SK-N-SH (cell line): ENCODE data around the gene LCNL1. TPM values are rescaled to one million over a fixed set of nuclear protein-coding genes. Genes with fewer than 3 reads are reported as not detected.
A peak's percentile ranks its signal among the peaks of the same experiment; 100 is the strongest.

Source experiments
- CTCF ChIA-PET: fragments of 300-600, 350-600 bp; formaldehyde crosslinking; extraction: SDS; loops from one replicate; lab custom pipeline; 2021; lab: Yijun Ruan, JAX
- POLR2A ChIA-PET: fragments of 350-600 bp; sonication (Branson Sonifier 250); formaldehyde crosslinking; extraction: SDS; loops from one replicate; lab custom pipeline; 2020; ENCODE audit warnings: antibody characterized with exemption, inconsistent platforms; lab: Yijun Ruan, JAX
- DNase-seq: peaks from one replicate; pipeline ENCODE4 v3.0.0; 2012
- H2AFZ ChIP-seq: fragments of 200-600 bp; sonication (generic); 2 replicates; pipeline ENCODE4 v1.8.1; 2016; ENCODE audit warnings: antibody characterized with exemption, mild to moderate bottlenecking, low read depth
- H3F3A ChIP-seq: fragments of 200-600 bp; sonication (generic); replicated peaks from 2 replicates; pipeline ENCODE3; 2016; ENCODE audit warnings: antibody characterized with exemption, mild to moderate bottlenecking; ENCODE audit not compliant: insufficient read depth
- H3K27ac ChIP-seq, 2 experiments: fragments of 200-500 bp in 1 of 2; fragments of 200-600 bp in 1 of 2; sonication (Bioruptor generic) in 1 of 2; sonication (generic), shearing (Covaris generic) in 1 of 2; 2 replicates each; pipeline versions ENCODE4 v1.5.1 to v1.6.1; 2014 to 2016; ENCODE audit warnings: low read depth in 2 of 2, inconsistent platforms in 1 of 2, low read length in 1 of 2, mild to moderate bottlenecking in 1 of 2, mixed read lengths in 1 of 2
- H3K27me3 ChIP-seq: fragments of 200-600 bp; sonication (generic), shearing (Covaris generic); 2 replicates; pipeline ENCODE4 v1.6.1; 2016; ENCODE audit warnings: mixed run types; ENCODE audit not compliant: insufficient read depth
- H3K36me3 ChIP-seq, 2 experiments: fragments of 200-500 bp in 1 of 2; fragments of 200-600 bp in 1 of 2; sonication (Bioruptor generic) in 1 of 2; sonication (generic) in 1 of 2; replicated peaks in 1 of 2; 2 replicates each; pipeline versions ENCODE3 to v1.5.1; 2014 to 2016; ENCODE audit warnings: low read length in 1 of 2, mild to moderate bottlenecking in 1 of 2; ENCODE audit not compliant: insufficient read depth in 2 of 2, control insufficient read depth in 1 of 2
- H3K4me1 ChIP-seq, 2 experiments: fragments of 200-500 bp in 1 of 2; fragments of 200-600 bp in 1 of 2; sonication (Bioruptor generic) in 1 of 2; sonication (generic), shearing (Covaris generic) in 1 of 2; 2 replicates each; pipeline versions ENCODE4 v1.5.1 to v1.6.1; 2014 to 2016; ENCODE audit warnings: low read depth in 1 of 2, low read length in 1 of 2, mixed run types in 1 of 2; ENCODE audit not compliant: insufficient read depth in 2 of 2, control insufficient read depth in 1 of 2
- H3K4me2 ChIP-seq: fragments of 200-600 bp; sonication (generic), shearing (Covaris generic); 2 replicates; pipeline ENCODE4 v1.6.1; 2017; ENCODE audit warnings: mixed run types
- H3K4me3 ChIP-seq, 2 experiments: fragments of 200-500 bp in 1 of 2; fragments of 200-600 bp in 1 of 2; sonication (Bioruptor generic) in 1 of 2; sonication (generic), shearing (Covaris generic) in 1 of 2; 2 replicates each; pipeline versions ENCODE4 v1.5.1 to v1.8.1; 2014 to 2016; ENCODE audit warnings: low read depth in 2 of 2, inconsistent platforms in 1 of 2, low read length in 1 of 2, mild to moderate bottlenecking in 1 of 2, mixed read lengths in 1 of 2, moderate library complexity in 1 of 2
- H3K79me2 ChIP-seq: fragments of 200-600 bp; sonication (generic); 2 replicates; pipeline ENCODE4 v1.8.1; 2017; ENCODE audit warnings: mild to moderate bottlenecking; ENCODE audit not compliant: insufficient read depth
- H3K9ac ChIP-seq: fragments of 200-600 bp; sonication (generic); 2 replicates; pipeline ENCODE4 v1.6.1; 2017; ENCODE audit warnings: mixed run types
- H3K9me2 ChIP-seq: fragments of 200-600 bp; sonication (generic); 2 replicates; pipeline ENCODE4 v1.6.1; 2017; ENCODE audit warnings: mixed run types
- H3K9me3 ChIP-seq: fragments of 200-600 bp; sonication (generic); 2 replicates; pipeline ENCODE4 v1.6.1; 2017; ENCODE audit warnings: mixed run types, mild to moderate bottlenecking, moderate library complexity
- H4K20me1 ChIP-seq: fragments of 200-600 bp; sonication (generic); 2 replicates; pipeline ENCODE4 v1.6.1; 2017; ENCODE audit warnings: mild to moderate bottlenecking, mixed run types; ENCODE audit not compliant: insufficient read depth
- CHD2 ChIP-seq: fragments of 150-350 bp; IDR thresholded peaks from 2 replicates; pipeline ENCODE4 v1.6.1; 2018; ENCODE audit warnings: low read length; ENCODE audit not compliant: partially characterized antibody
- ELF1 ChIP-seq: IDR thresholded peaks from 2 replicates; pipeline ENCODE4 v1.4.0; 2012
- EP300 ChIP-seq, 2 experiments: IDR thresholded peaks; 2 replicates each; pipeline versions ENCODE4 v1.4.0 to v1.6.1; 2012; ENCODE audit warnings: borderline replicate concordance in 1 of 2, low read depth in 1 of 2, low read length in 1 of 2
- EZH2phosphoT487 ChIP-seq: fragments of 200-600 bp; sonication (generic); IDR thresholded peaks from 2 replicates; pipeline ENCODE4 v1.6.1; 2017; ENCODE audit warnings: low read depth, mixed run types, mild to moderate bottlenecking, antibody characterized with exemption, moderate library complexity, borderline replicate concordance
- FOXM1 ChIP-seq: IDR thresholded peaks from 2 replicates; pipeline ENCODE4 v1.4.0; 2012; ENCODE audit warnings: low read depth, mild to moderate bottlenecking
- MEF2A ChIP-seq: IDR thresholded peaks from 2 replicates; pipeline ENCODE4 v1.4.0; 2012; ENCODE audit warnings: low read depth, borderline replicate concordance
- MXI1 ChIP-seq: IDR thresholded peaks from 2 replicates; pipeline ENCODE4 v1.6.1; 2012; ENCODE audit warnings: mild to moderate bottlenecking, low read depth, low read length, improper control_type of control experiment
- RCOR1 ChIP-seq: fragments of 150-350 bp; IDR thresholded peaks from 2 replicates; pipeline ENCODE4 v1.6.1; 2017; ENCODE audit warnings: antibody characterized with exemption, low read length
- RFX5 ChIP-seq: IDR thresholded peaks from 2 replicates; pipeline ENCODE4 v1.6.1; 2012; ENCODE audit warnings: mild to moderate bottlenecking, improper control_type of control experiment, low read length
- SIN3A ChIP-seq: IDR thresholded peaks from 2 replicates; pipeline ENCODE4 v1.6.1; 2012; ENCODE audit warnings: low read depth, mild to moderate bottlenecking, low read length, moderate library complexity, borderline replicate concordance
- SMC3 ChIP-seq: IDR thresholded peaks from 2 replicates; pipeline ENCODE4 v1.6.1; 2012; ENCODE audit warnings: low read depth, low read length, improper control_type of control experiment
- TEAD4 ChIP-seq: IDR thresholded peaks from 2 replicates; pipeline ENCODE4 v1.4.0; 2012; ENCODE audit warnings: mild to moderate bottlenecking, borderline replicate concordance; ENCODE audit not compliant: insufficient read depth
- USF1 ChIP-seq: IDR thresholded peaks from 2 replicates; pipeline ENCODE4 v1.4.0; 2012; ENCODE audit warnings: low read depth, borderline replicate concordance
- YY1 ChIP-seq: IDR thresholded peaks from 2 replicates; pipeline ENCODE4 v1.4.0; 2012; ENCODE audit warnings: low read depth, mild to moderate bottlenecking
- WGBS: methylation state at CpG from one replicate; pipeline ENCODE4 v1.1.6; 2017; ENCODE audit warnings: low lambda C conversion rate; 5-methylcytosine and 5-hydroxymethylcytosine counted together
- polyA plus RNA-seq, 3 experiments: library from polyadenylated mRNA; depleted of rRNA; stranded (reverse); fragments of >200 nt; gene quantifications; 2 replicates each; pipeline ENCODE4 v1.2.3, GENCODE V29; 2012
- TF ChIP-seq, protein P1 (sequence below): IDR thresholded peaks from 2 replicates; pipeline ENCODE4 v1.4.0; 2012; ENCODE audit warnings: low read depth, borderline replicate concordance
- TF ChIP-seq, protein P2 (sequence below): IDR thresholded peaks from 2 replicates; pipeline ENCODE4 v1.6.1; 2012; ENCODE audit warnings: mild to moderate bottlenecking, low read depth, low read length, moderate library complexity
- TF ChIP-seq, protein P3 (sequence below): IDR thresholded peaks from 2 replicates; pipeline ENCODE4 v1.4.0; 2012; ENCODE audit warnings: low read depth
- TF ChIP-seq, protein P4 (sequence below): fragments of 150-350 bp; IDR thresholded peaks from 2 replicates; pipeline ENCODE4 v1.6.1; 2016; ENCODE audit warnings: mild to moderate bottlenecking, low read depth, low read length

Gene LCNL1
- polyA plus RNA-seq, 1 of the 3 experiments (the other 2 are of a cell fraction): not detected

GRCh38 chr9:137034039-137034708 lies 51.4 kb downstream of the LCNL1 start:
- Histone ChIP-seq H3K27me3 (no peaks in the 10 kb centered on the region), H2AFZ (no peak overlapping the region), H3K9me3 (no peaks in the 10 kb centered on the region), H3K4me3 (no peak overlapping the region), H3K36me3 (peaks cover 0 to 8% of the 10 kb centered on the region in 2 experiments), H3K4me1 (peaks cover 0 to 26% of the 10 kb centered on the region in 2 experiments; a peak in 1 of 4 replicates), H3K9ac (no peak overlapping the region), H3K27ac (no peak overlapping the region), H3K4me2 (no peak overlapping the region), H3K79me2 (no peaks in the 10 kb centered on the region), H4K20me1 (no peaks in the 10 kb centered on the region), H3K9me2 (no peaks in the 10 kb centered on the region)
- CTCF ChIA-PET: interaction anchor here (0.7 to 15.1 kb wide), 27 partner anchors 9 to 262 kb away, joined by 3 to 350 read pairs (median 11); partner anchors contain the start of genes AJM1, C8G, CCDC183 and FBXW5
- peak; percentile 63 for DNase-seq
- POLR2A ChIA-PET: interaction anchor here (1.5 to 1.9 kb wide), 3 partner anchors 10 to 86 kb away, joined by 6 to 13 read pairs (median 8); partner anchors contain the start of gene NPDC1
- WGBS: 52% methylated on average over 8 of the region's 15 CpGs
- no peak for TF ChIP-seq CHD2
- no peak for TF ChIP-seq MXI1
- TF ChIP-seq ELF1: no peak
- TF ChIP-seq RFX5: no peak
- no peak for TF ChIP-seq EZH2phosphoT487
- TF ChIP-seq EP300 (IDR thresholded peaks at IDR 0.05; ENCODE audit: borderline replicate concordance in 1 of 2, low read depth in 1 of 2, low read length in 1 of 2): no peak
- TF ChIP-seq TEAD4: no peak
- TF ChIP-seq, protein P1, sequence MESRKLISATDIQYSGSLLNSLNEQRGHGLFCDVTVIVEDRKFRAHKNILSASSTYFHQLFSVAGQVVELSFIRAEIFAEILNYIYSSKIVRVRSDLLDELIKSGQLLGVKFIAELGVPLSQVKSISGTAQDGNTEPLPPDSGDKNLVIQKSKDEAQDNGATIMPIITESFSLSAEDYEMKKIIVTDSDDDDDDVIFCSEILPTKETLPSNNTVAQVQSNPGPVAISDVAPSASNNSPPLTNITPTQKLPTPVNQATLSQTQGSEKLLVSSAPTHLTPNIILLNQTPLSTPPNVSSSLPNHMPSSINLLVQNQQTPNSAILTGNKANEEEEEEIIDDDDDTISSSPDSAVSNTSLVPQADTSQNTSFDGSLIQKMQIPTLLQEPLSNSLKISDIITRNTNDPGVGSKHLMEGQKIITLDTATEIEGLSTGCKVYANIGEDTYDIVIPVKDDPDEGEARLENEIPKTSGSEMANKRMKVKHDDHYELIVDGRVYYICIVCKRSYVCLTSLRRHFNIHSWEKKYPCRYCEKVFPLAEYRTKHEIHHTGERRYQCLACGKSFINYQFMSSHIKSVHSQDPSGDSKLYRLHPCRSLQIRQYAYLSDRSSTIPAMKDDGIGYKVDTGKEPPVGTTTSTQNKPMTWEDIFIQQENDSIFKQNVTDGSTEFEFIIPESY: no peak
- TF ChIP-seq SMC3: no peak
- no peak for TF ChIP-seq MEF2A
- no peak for TF ChIP-seq SIN3A
- TF ChIP-seq, protein P2, sequence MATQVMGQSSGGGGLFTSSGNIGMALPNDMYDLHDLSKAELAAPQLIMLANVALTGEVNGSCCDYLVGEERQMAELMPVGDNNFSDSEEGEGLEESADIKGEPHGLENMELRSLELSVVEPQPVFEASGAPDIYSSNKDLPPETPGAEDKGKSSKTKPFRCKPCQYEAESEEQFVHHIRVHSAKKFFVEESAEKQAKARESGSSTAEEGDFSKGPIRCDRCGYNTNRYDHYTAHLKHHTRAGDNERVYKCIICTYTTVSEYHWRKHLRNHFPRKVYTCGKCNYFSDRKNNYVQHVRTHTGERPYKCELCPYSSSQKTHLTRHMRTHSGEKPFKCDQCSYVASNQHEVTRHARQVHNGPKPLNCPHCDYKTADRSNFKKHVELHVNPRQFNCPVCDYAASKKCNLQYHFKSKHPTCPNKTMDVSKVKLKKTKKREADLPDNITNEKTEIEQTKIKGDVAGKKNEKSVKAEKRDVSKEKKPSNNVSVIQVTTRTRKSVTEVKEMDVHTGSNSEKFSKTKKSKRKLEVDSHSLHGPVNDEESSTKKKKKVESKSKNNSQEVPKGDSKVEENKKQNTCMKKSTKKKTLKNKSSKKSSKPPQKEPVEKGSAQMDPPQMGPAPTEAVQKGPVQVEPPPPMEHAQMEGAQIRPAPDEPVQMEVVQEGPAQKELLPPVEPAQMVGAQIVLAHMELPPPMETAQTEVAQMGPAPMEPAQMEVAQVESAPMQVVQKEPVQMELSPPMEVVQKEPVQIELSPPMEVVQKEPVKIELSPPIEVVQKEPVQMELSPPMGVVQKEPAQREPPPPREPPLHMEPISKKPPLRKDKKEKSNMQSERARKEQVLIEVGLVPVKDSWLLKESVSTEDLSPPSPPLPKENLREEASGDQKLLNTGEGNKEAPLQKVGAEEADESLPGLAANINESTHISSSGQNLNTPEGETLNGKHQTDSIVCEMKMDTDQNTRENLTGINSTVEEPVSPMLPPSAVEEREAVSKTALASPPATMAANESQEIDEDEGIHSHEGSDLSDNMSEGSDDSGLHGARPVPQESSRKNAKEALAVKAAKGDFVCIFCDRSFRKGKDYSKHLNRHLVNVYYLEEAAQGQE: no peak
- TF ChIP-seq YY1: no peak
- TF ChIP-seq, protein P3, sequence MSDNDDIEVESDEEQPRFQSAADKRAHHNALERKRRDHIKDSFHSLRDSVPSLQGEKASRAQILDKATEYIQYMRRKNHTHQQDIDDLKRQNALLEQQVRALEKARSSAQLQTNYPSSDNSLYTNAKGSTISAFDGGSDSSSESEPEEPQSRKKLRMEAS: no peak
- no peak for TF ChIP-seq RCOR1
- no peak for TF ChIP-seq USF1
- TF ChIP-seq FOXM1: no peak
- TF ChIP-seq, protein P4, sequence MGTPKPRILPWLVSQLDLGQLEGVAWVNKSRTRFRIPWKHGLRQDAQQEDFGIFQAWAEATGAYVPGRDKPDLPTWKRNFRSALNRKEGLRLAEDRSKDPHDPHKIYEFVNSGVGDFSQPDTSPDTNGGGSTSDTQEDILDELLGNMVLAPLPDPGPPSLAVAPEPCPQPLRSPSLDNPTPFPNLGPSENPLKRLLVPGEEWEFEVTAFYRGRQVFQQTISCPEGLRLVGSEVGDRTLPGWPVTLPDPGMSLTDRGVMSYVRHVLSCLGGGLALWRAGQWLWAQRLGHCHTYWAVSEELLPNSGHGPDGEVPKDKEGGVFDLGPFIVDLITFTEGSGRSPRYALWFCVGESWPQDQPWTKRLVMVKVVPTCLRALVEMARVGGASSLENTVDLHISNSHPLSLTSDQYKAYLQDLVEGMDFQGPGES: no peak
- TF ChIP-seq, all 33 proteins: peak for 0
- peaks cover 4% of the 10 kb centered on the region for H3F3A ChIP-seq
